DOHH2 (cell line): ENCODE results near the gene RDH8.

ENCODE experiments used
- H3F3A ChIP-seq: fragments of 200-600 bp; sonication (generic), shearing (Covaris generic); 2 replicates; pipeline ENCODE4 v1.6.0; 2016; ENCODE audit warnings: antibody characterized with exemption, mild to moderate bottlenecking; ENCODE audit not compliant: control insufficient read depth, insufficient read depth
- H3K27ac ChIP-seq: fragments of 200-600 bp; sonication (generic); 2 replicates; pipeline ENCODE4 v1.5.1; 2014; ENCODE audit warnings: low read depth, mild to moderate bottlenecking, low read length, moderate library complexity
- H3K27me3 ChIP-seq: fragments of 200-600 bp; sonication (generic); 2 replicates; pipeline ENCODE4 v1.6.1; 2014; ENCODE audit warnings: mild to moderate bottlenecking, low read length, mixed read lengths; ENCODE audit not compliant: control insufficient read depth
- H3K36me3 ChIP-seq: fragments of 200-600 bp; sonication (generic); 2 replicates; pipeline ENCODE4 v1.6.1; 2014; ENCODE audit warnings: mild to moderate bottlenecking, low read length, moderate library complexity, mixed read lengths; ENCODE audit not compliant: control insufficient read depth
- H3K4me1 ChIP-seq: fragments of 200-600 bp; sonication (generic); 2 replicates; pipeline ENCODE4 v1.6.1; 2014; ENCODE audit warnings: mild to moderate bottlenecking, low read length, mixed read lengths; ENCODE audit not compliant: control insufficient read depth
- H3K4me2 ChIP-seq: fragments of 200-600 bp; sonication (generic); 2 replicates; pipeline ENCODE4 v1.6.0; 2014; ENCODE audit warnings: mild to moderate bottlenecking, low read length, moderate library complexity
- H3K4me3 ChIP-seq: fragments of 200-600 bp; sonication (generic); 2 replicates; pipeline ENCODE4 v1.5.1; 2014; ENCODE audit warnings: mild to moderate bottlenecking, low read length, mixed read lengths
- H3K79me2 ChIP-seq: fragments of 200-600 bp; sonication (generic); 2 replicates; pipeline ENCODE4 v1.6.1; 2014; ENCODE audit warnings: mild to moderate bottlenecking, low read length, mixed read lengths; ENCODE audit not compliant: control insufficient read depth
- H3K9me2 ChIP-seq: fragments of 200-600 bp; sonication (generic); replicated peaks from 2 replicates; pipeline ENCODE4 v1.6.1; 2014; ENCODE audit warnings: mild to moderate bottlenecking, low read length, mixed read lengths; ENCODE audit not compliant: control insufficient read depth
- H3K9me3 ChIP-seq: fragments of 200-600 bp; sonication (generic); 2 replicates; pipeline ENCODE4 v1.6.1; 2014; ENCODE audit warnings: antibody characterized with exemption, low read length, mixed read lengths; ENCODE audit not compliant: control insufficient read depth, insufficient read depth
- H4K20me1 ChIP-seq: fragments of 200-600 bp; sonication (generic); 2 replicates; pipeline ENCODE4 v1.6.0; 2014; ENCODE audit warnings: low read depth, mild to moderate bottlenecking, antibody characterized with exemption, low read length, moderate library complexity; ENCODE audit not compliant: control insufficient read depth, insufficient read depth
- EZH2phosphoT487 ChIP-seq: fragments of 200-600 bp; sonication (generic); IDR thresholded peaks from 2 replicates; pipeline ENCODE4 v1.6.1; 2017; ENCODE audit warnings: borderline replicate concordance, mild to moderate bottlenecking, antibody characterized with exemption, low read length, moderate library complexity, mixed read lengths
- TF ChIP-seq, protein P1 (sequence below): fragments of 200-600 bp; sonication (generic); IDR thresholded peaks from one replicate; pipeline ENCODE4 v1.5.1; 2014; ENCODE audit warnings: antibody characterized with exemption, mild to moderate bottlenecking, low read depth, low read length; ENCODE audit not compliant: poor library complexity, severe bottlenecking

Gene RDH8

DNA sequence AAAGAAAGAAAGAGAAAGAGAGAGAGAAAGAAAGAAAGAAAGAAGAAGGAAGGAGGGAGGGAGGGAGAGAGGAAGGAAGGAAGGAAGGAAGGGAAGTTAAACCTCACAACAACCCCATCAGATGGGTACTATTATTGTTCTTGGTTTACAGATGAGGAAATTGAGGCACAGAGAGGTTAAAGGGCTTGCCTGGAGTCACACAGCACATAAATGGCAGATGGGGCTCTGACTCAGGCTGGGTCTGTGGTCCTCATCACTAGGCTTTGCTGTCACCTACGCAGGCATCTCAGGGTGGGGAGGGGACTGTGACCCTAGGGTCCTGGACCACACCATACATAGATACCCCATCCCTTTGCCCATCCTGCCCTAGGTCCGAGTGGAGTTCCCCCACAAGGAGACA lies 36.3 kb downstream of the RDH8 start:
- Histone ChIP-seq H3K9me2 (no peaks in the 10 kb centered on the region), H3K4me3 (no peak overlapping the region), H4K20me1 (no peaks in the 10 kb centered on the region), H3K36me3 (no peaks in the 10 kb centered on the region), H3K4me2 (no peak overlapping the region), H3K9me3 (no peaks in the 10 kb centered on the region), H3K27me3 (peaks cover 3% of the 10 kb centered on the region; the same call in 1 of the 2 replicates), H3K27ac (no peak overlapping the region), H3K79me2 (no peaks in the 10 kb centered on the region), H3F3A (no peaks in the 10 kb centered on the region), H3K4me1 (no peaks in the 10 kb centered on the region)
- TF ChIP-seq, protein P1, sequence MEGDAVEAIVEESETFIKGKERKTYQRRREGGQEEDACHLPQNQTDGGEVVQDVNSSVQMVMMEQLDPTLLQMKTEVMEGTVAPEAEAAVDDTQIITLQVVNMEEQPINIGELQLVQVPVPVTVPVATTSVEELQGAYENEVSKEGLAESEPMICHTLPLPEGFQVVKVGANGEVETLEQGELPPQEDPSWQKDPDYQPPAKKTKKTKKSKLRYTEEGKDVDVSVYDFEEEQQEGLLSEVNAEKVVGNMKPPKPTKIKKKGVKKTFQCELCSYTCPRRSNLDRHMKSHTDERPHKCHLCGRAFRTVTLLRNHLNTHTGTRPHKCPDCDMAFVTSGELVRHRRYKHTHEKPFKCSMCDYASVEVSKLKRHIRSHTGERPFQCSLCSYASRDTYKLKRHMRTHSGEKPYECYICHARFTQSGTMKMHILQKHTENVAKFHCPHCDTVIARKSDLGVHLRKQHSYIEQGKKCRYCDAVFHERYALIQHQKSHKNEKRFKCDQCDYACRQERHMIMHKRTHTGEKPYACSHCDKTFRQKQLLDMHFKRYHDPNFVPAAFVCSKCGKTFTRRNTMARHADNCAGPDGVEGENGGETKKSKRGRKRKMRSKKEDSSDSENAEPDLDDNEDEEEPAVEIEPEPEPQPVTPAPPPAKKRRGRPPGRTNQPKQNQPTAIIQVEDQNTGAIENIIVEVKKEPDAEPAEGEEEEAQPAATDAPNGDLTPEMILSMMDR: no peak
- TF ChIP-seq EZH2phosphoT487: no peak

DNA sequence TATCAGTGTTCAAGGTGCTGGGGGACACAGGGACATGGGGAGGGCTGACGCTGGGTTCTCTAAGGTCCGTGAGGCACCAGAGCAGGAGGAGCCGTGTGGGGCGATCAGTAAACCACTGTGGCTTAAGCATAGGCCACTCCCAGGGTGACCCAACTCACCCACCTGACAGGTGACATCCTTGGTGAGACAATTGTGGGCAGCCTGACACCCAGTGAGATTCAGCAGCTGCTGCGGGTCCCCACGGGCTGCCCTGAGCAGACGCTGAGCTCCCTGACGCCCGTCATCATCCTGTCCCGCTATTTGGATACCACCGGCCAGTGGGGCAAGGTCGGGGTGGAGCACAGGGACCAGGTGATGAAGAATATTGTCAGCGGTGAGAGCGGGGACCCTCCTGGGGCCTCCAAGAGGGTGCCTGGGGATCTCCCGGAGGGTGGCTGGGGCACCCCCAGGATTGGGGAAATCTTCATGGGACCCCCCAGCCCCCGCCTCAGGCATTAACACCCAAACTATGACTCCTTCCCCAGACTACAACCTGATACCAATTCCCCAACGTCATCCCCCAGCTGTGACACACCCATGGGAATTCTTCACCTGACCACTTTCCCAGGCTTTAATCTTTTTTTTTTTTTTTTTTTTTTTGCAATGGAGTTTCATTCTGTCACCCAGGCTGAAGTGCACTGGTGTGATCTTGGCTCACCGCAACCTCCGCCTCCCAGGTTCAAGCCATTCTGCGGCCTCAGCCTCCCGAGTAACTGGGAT lies 39.5 kb downstream of the RDH8 start:
- TF ChIP-seq, protein P1: no peak
- no peak for TF ChIP-seq EZH2phosphoT487
- Histone ChIP-seq H3K27ac (no peak overlapping the region), H3K4me2 (no peak overlapping the region), H3K79me2 (no peaks in the 10 kb centered on the region), H3K4me1 (no peaks in the 10 kb centered on the region), H3F3A (no peaks in the 10 kb centered on the region), H3K36me3 (no peaks in the 10 kb centered on the region), H4K20me1 (no peaks in the 10 kb centered on the region), H3K4me3 (no peak overlapping the region), H3K9me3 (no peaks in the 10 kb centered on the region), H3K9me2 (no peaks in the 10 kb centered on the region), H3K27me3 (no peaks in the 10 kb centered on the region)

DNA sequence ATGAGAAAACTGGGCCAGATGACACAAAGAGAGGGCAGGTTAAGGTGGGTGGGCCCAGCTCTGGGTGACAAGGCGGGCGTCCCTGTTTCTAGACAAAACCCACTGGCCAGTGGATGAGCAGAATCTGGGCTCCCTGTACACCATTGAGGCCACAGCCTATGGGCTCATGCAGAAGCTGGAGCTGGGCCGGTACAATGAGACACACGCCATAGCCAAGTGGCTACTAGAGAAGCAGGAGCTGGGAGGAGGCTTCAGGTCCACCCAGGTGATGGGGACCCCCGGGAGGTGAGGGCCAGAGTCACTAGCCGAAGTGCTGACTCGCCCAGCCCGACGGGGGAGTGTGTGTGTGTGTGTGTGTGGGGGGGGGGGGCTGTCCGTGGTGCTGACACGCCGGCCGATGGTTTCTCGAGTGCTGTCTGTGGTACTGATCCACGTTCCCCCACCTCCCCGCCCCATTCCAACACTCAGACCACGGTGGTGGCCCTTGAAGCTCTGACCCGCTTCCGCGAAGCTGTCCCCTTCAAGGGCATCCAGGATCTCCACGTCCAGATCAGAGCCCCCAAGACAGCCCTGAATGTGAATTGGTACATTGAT lies 48.5 kb downstream of the RDH8 start:
- Histone ChIP-seq H3K4me1 (no peaks in the 10 kb centered on the region), H3K4me3 (no peak overlapping the region), H3K27me3 (0 out of 2 replicates have a peak, but pooled peaks cover 3% of the 10 kb centered on the region), H3K79me2 (no peaks in the 10 kb centered on the region), H3F3A (no peaks in the 10 kb centered on the region), H3K9me3 (no peaks in the 10 kb centered on the region), H3K27ac (no peak overlapping the region), H3K36me3 (no peaks in the 10 kb centered on the region), H3K9me2 (no peaks in the 10 kb centered on the region), H4K20me1 (no peaks in the 10 kb centered on the region), H3K4me2 (no peak overlapping the region)
- TF ChIP-seq, protein P1: no peak
- no peak for TF ChIP-seq EZH2phosphoT487
